ENCODE measurements around the gene TNS4. TPM values are rescaled to one million over a fixed set of nuclear protein-coding genes. Genes with fewer than 3 reads are reported as not detected.

Gene TNS4
- total RNA-seq, 1 donor from 2014 or later = not detected

DNA sequence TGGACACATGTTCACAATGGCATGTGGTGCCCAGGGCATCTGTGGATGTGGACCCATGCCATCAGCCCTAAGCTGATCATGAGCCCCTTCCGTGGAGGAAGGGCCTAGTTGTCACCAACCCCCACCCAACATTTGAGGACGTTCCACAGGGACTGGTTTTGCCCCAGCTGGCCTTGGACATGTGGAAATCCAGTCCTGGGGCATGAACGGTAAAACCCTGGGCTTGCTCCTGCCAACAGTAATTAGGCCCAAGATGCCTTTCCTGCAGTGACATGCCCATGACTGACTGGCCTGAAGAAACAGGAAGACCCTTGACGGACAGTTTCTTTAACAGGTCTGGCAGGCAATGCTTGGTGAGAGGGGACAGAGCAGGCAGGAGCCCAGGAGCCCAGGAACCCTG, 7.7 kb downstream of the TNS4 start:
- Mint-ChIP-seq H3K4me3 (ENCODE audit: unreplicated experiment) (no peak overlapping the region), H3K27ac (ENCODE audit: unreplicated experiment) (no peak overlapping the region), H3K4me1 (ENCODE audit: low read depth, unreplicated experiment) (peaks cover 11% of the 10 kb centered on the region), H3K27me3 (ENCODE audit: unreplicated experiment) (peaks cover 1% of the 10 kb centered on the region), H3K9me3 (ENCODE audit: unreplicated experiment) (no peaks in the 10 kb centered on the region), H3K36me3 (ENCODE audit: unreplicated experiment) (no peaks in the 10 kb centered on the region)
- no peak for DNase-seq
- TF ChIP-seq CTCF (IDR thresholded peaks at IDR 0.05; ENCODE audit: partially characterized antibody, unreplicated experiment) = no peak

DNA sequence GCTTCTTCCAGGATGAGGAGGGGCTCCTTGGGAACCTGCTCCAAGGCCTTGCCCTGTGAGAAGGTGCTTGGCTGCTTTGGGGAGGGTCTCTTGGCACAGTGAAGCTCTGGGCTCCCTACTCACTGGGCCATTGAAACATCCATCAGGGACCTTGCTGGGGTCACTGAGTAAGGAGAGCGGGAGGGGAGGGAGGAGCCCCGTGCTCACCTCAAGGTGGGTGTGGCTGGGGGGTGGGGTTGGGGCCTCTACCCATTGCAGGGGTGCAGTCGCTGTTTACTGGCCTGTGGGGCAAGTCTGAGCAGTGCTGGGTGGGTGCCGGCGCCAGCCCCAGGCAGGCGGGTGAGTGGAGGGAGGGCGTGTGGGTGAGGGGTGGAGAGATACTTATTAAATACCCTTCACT, 9.9 kb downstream of the TNS4 start:
- no peak for TF ChIP-seq CTCF (IDR thresholded peaks at IDR 0.05; ENCODE audit: partially characterized antibody, unreplicated experiment)
- H3K4me1 Mint-ChIP-seq (ENCODE audit: low read depth, unreplicated experiment) = peaks cover 11% of the 10 kb centered on the region
- no peak overlapping the region for H3K27ac Mint-ChIP-seq (ENCODE audit: unreplicated experiment)
- H3K9me3 Mint-ChIP-seq (ENCODE audit: unreplicated experiment) = peaks cover 3% of the 10 kb centered on the region
- no peak for DNase-seq
- no peaks in the 10 kb centered on the region for H3K36me3 Mint-ChIP-seq (ENCODE audit: unreplicated experiment)
- H3K4me3 Mint-ChIP-seq (ENCODE audit: unreplicated experiment) = no peak overlapping the region
- H3K27me3 Mint-ChIP-seq (ENCODE audit: unreplicated experiment) = no peaks in the 10 kb centered on the region

DNA sequence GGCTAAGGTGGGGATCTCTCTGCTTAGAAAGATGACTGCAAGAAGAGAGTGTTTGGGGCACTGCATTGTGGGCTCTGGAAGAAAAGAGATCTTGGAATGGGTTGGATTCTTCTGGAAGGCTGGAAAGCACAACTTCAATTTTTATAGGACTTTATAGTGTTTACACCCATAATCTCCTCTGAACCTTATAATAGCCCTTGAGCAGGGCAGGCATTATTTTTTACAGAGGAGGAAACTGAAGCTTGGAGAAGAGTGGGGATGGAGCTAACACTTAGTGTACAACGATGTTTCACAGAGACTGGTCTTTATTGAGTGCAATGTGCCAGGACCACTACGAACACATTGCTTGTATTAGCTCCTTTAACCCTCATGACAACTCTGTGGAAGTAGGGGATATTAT, 10.4 kb downstream of the TNS4 start:
- H3K4me3 Mint-ChIP-seq (ENCODE audit: unreplicated experiment) = no peak overlapping the region
- TF ChIP-seq CTCF (IDR thresholded peaks at IDR 0.05; ENCODE audit: partially characterized antibody, unreplicated experiment) = no peak
- no peak for DNase-seq
- H3K27ac Mint-ChIP-seq (ENCODE audit: unreplicated experiment) = no peak overlapping the region
- peaks cover 11% of the 10 kb centered on the region for H3K4me1 Mint-ChIP-seq (ENCODE audit: low read depth, unreplicated experiment)
- no peaks in the 10 kb centered on the region for H3K36me3 Mint-ChIP-seq (ENCODE audit: unreplicated experiment)
- peaks cover 3% of the 10 kb centered on the region for H3K9me3 Mint-ChIP-seq (ENCODE audit: unreplicated experiment)
- H3K27me3 Mint-ChIP-seq (ENCODE audit: unreplicated experiment) = no peaks in the 10 kb centered on the region

DNA sequence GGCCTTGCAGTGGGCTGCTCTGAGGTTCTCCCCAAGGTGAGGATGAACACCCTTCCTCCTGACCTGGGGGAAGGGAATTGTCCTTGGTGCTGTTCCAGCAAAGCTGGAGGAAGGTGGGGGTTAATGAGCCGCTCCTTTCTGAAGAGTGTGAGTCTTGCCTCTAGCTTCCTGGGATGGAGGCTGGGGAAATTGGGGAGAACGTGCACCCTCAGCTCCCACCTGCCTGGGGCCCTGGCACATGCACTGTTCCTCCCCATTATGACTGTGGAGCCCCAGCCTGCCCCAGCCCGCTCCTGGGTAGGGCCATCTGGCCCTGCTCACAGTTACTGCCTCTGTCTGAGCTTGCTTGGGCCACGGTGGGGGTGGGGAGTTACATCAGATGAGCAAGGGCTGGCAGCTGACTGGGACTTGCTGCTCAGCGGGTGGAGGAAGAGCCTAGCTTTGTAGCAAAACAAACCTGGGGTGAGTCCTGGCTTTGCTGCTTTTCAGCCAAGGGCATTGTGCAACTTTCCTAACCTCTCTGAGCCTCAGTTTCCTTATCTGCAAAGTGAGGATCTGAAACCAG, 11.1 kb downstream of the TNS4 start:
- Mint-ChIP-seq H3K4me3 (ENCODE audit: unreplicated experiment) (no peak overlapping the region), H3K9me3 (ENCODE audit: unreplicated experiment) (peaks cover 3% of the 10 kb centered on the region)
- DNase-seq = peak; percentile 35

More for the DNA sequence above, 11.1 kb downstream of the TNS4 start:
- peaks cover 11% of the 10 kb centered on the region for H3K4me1 Mint-ChIP-seq (ENCODE audit: low read depth, unreplicated experiment)
- H3K27ac Mint-ChIP-seq (ENCODE audit: unreplicated experiment) = no peak overlapping the region
- no peaks in the 10 kb centered on the region for H3K27me3 Mint-ChIP-seq (ENCODE audit: unreplicated experiment)
- no peak for TF ChIP-seq CTCF (IDR thresholded peaks at IDR 0.05; ENCODE audit: partially characterized antibody, unreplicated experiment)
- H3K36me3 Mint-ChIP-seq (ENCODE audit: unreplicated experiment) = no peaks in the 10 kb centered on the region
